ENCODE data around the gene FUZ. TPM values are rescaled to one million over a fixed set of nuclear protein-coding genes. Genes with fewer than 3 reads are reported as not detected.

Gene FUZ
- total RNA-seq, 4 donors from 2014 or later = 10.5 to 28.8 (median 23.3) TPM

DNA sequence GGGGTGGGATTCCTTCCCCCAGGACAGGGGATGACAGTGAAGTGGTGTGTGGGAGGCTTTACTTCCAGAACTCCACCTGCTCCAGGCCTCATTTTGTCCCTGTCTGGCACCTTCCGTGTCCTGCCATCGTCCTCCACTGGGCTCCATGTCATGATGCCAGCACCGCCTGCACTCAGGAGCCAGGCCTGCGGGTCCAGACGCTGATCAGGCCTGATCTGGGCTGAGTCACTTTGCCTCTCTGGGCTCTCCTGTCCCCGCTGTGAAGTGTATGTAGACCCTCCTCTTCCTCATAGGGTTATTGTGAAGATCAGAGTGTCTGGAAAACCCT lies 9.6 kb downstream of the FUZ start:
- DNase-seq = no peak

DNA sequence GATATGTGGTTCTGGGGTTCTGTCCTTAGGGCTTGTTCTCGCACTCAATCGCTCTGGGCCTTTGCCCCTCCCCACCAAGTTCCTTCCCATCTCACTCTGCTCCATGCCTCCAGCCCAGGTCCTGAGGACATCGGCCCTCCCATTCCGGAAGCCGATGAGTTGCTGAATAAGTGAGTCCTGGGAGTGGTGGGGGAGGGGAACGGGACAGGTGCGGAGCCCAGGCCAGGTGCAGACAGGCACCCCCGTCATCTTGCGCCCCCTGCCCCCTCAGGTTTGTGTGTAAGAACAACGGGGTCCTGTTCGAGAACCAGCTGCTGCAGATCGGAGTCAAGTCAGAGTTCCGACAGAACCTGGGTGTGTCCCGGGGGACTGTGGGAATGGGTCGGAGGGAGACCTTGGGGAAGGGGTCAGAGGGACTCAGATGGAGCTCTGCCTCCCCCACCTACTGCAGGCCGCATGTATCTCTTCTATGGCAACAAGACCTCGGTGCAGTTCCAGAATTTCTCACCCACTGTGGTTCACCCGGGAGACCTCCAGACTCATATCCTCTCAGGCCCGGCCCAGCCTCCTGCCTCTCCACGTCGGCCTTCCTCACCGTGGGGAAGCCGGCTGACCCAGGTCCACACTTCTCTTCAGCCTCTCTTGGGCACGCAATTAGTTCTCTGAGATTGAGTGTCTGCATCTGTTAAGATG lies 10.1 kb downstream of the FUZ start:
- TF ChIP-seq POLR2A (IDR thresholded peaks at IDR 0.05) = no peak
- no peak for TF ChIP-seq CTCF (IDR thresholded peaks at IDR 0.05)
- Histone ChIP-seq H3K9me3 (no peaks in the 10 kb centered on the region), H3K36me3 (no peaks in the 10 kb centered on the region), H3K27me3 (no peaks in the 10 kb centered on the region), H3K4me1 (peaks cover 0 to 5% of the 10 kb centered on the region in 2 donors), H3K27ac (peak overlapping the region; percentile 64 to 70), H3K4me3 (no peak overlapping the region)
- DNase-seq = peak; percentile 44
- intact Hi-C loops (cut with DNase I; ENCODE audit: low total_unique reads) = no loop called here

More for the DNA sequence above, 9.6 kb downstream of the FUZ start:
- H3K27me3 ChIP-seq = no peaks in the 10 kb centered on the region
- H3K4me3 ChIP-seq = no peak overlapping the region
- intact Hi-C loops (cut with DNase I; ENCODE audit: low total_unique reads) = no loop called here
- H3K27ac ChIP-seq = no peak overlapping the region
- no peaks in the 10 kb centered on the region for H3K9me3 ChIP-seq
- H3K36me3 ChIP-seq = no peaks in the 10 kb centered on the region
- peaks cover 0 to 5% of the 10 kb centered on the region in 2 donors for H3K4me1 ChIP-seq
- TF ChIP-seq CTCF (IDR thresholded peaks at IDR 0.05) (no peak), POLR2A (IDR thresholded peaks at IDR 0.05) (no peak)

- peak; percentile 40 to 74 (median 50) for TF ChIP-seq CTCF (IDR thresholded peaks at IDR 0.05)
- TF ChIP-seq POLR2A (IDR thresholded peaks at IDR 0.05) = no peak
- Histone ChIP-seq H3K4me3 (peak overlapping the region; percentile 32 to 36), H3K27me3 (no peaks in the 10 kb centered on the region), H3K36me3 (no peaks in the 10 kb centered on the region), H3K4me1 (peaks cover 0 to 5% of the 10 kb centered on the region in 2 donors), H3K9me3 (no peaks in the 10 kb centered on the region), H3K27ac (peak overlapping the region; percentile 64 to 70)
- intact Hi-C loops (cut with DNase I; ENCODE audit: low total_unique reads) = no loop called here
- peak; percentile 93 to 96 for DNase-seq
These were observed 11.0 kb downstream of the FUZ start for GRCh38 chr19:49801966-49802661.

GRCh38 chr19:49801401-49801888 lies 11.6 kb downstream of the FUZ start:
- no peaks in the 10 kb centered on the region for H3K9me3 ChIP-seq
- H3K36me3 ChIP-seq = no peaks in the 10 kb centered on the region
- TF ChIP-seq CTCF (IDR thresholded peaks at IDR 0.05) = no peak
- TF ChIP-seq POLR2A (IDR thresholded peaks at IDR 0.05) = no peak
- H3K27ac ChIP-seq = peak overlapping the region; percentile 64 to 70
- intact Hi-C loops (cut with DNase I; ENCODE audit: low total_unique reads) = no loop called here
- peak overlapping the region; percentile 32 to 36 for H3K4me3 ChIP-seq
- peaks cover 0 to 5% of the 10 kb centered on the region in 2 donors for H3K4me1 ChIP-seq
- H3K27me3 ChIP-seq = no peaks in the 10 kb centered on the region
- DNase-seq = peak in 1 of 2 donors; percentile 40

DNA sequence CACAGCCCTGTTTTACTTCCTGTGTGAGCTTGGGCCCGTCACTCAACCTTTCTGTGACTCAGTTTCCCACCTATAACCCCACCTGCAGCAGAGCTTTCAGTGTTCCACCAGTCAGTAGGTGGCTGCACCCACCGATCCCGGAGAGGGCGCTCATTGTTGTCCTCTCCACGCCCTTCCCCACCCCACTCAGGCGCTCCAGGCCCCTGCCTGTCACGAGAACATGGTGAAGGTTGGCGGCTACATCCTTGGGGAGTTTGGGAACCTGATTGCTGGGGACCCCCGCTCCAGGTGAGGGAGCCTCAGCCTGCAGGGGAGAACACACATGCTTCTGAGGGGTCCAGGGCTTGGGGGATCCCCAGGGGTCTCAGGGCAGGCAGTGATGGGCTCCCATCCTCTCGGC lies 12.3 kb downstream of the FUZ start:
- intact Hi-C loops (cut with DNase I; ENCODE audit: low total_unique reads) = no loop called here

More for the DNA sequence above, 12.3 kb downstream of the FUZ start:
- TF ChIP-seq CTCF (IDR thresholded peaks at IDR 0.05) = no peak
- no peak for TF ChIP-seq POLR2A (IDR thresholded peaks at IDR 0.05)
- no peak overlapping the region for H3K4me3 ChIP-seq
- H3K4me1 ChIP-seq = peaks cover 0 to 5% of the 10 kb centered on the region in 2 donors
- H3K9me3 ChIP-seq = no peaks in the 10 kb centered on the region
- H3K27ac ChIP-seq = no peak overlapping the region
- no peak for DNase-seq
- H3K27me3 ChIP-seq = no peaks in the 10 kb centered on the region
- H3K36me3 ChIP-seq = no peaks in the 10 kb centered on the region
